Neural cell (in vitro differentiated cells): ENCODE results near the gene BUD23. TPM values are rescaled to one million over a fixed set of nuclear protein-coding genes. Genes with fewer than 3 reads are reported as not detected.

ENCODE experiments used
- H2AFZ ChIP-seq: fragments of 200-600, 300-800 bp; sonication (generic), shearing (Covaris generic); 2 replicates; pipeline ENCODE4 v1.6.0; 2014; ENCODE audit warnings: low read depth, mild to moderate bottlenecking, antibody characterized with exemption, low read length, moderate library complexity
- H3F3A ChIP-seq: fragments of 200-600 bp; shearing (Covaris generic); 2 replicates; pipeline ENCODE4 v1.6.1; 2016; ENCODE audit warnings: mild to moderate bottlenecking, moderate library complexity, mixed read lengths, antibody characterized with exemption, low read length; ENCODE audit not compliant: insufficient read depth, poor library complexity, severe bottlenecking
- H3K27ac ChIP-seq: fragments of 200-600, 300-800 bp; sonication (generic), shearing (Covaris generic); 2 replicates; pipeline ENCODE4 v1.5.1; 2014; ENCODE audit warnings: mild to moderate bottlenecking, low read length, moderate library complexity
- H3K27me3 ChIP-seq: fragments of 300-800, 200-600 bp; sonication (generic), shearing (Covaris generic); 2 replicates; pipeline ENCODE4 v1.6.0; 2014; ENCODE audit warnings: mild to moderate bottlenecking, low read depth, low read length, moderate library complexity; ENCODE audit not compliant: insufficient read depth
- H3K36me3 ChIP-seq: fragments of 300-800, 200-600 bp; sonication (generic), shearing (Covaris generic); 2 replicates; pipeline ENCODE4 v1.5.1; 2014; ENCODE audit warnings: mild to moderate bottlenecking, antibody characterized with exemption, low read length, moderate library complexity; ENCODE audit not compliant: insufficient read depth
- H3K4me2 ChIP-seq: fragments of 300-800, 200-600 bp; sonication (generic), shearing (Covaris generic); 2 replicates; pipeline ENCODE4 v1.6.0; 2014; ENCODE audit warnings: mild to moderate bottlenecking, low read length
- H3K4me3 ChIP-seq: fragments of 300-800, 200-600 bp; sonication (generic), shearing (Covaris generic); 2 replicates; pipeline ENCODE4 v1.5.1; 2014; ENCODE audit warnings: mild to moderate bottlenecking, low read length, moderate library complexity
- H3K79me2 ChIP-seq: fragments of 200-600 bp; shearing (Covaris generic); replicated peaks from 2 replicates; pipeline ENCODE4 v1.6.0; 2014; ENCODE audit warnings: mild to moderate bottlenecking, low read length, moderate library complexity; ENCODE audit not compliant: insufficient read depth
- H3K9ac ChIP-seq: fragments of 300-800, 200-600 bp; sonication (generic), shearing (Covaris generic); 2 replicates; pipeline ENCODE4 v1.6.1; 2016; ENCODE audit warnings: mild to moderate bottlenecking, low read length, mixed read lengths
- H3K9me2 ChIP-seq: fragments of 200-600 bp; shearing (Covaris generic); 2 replicates; pipeline ENCODE4 v1.6.1; 2016; ENCODE audit warnings: mild to moderate bottlenecking, low read length, mixed read lengths; ENCODE audit not compliant: insufficient read depth
- H3K9me3 ChIP-seq: fragments of 200-600, 300-800 bp; sonication (generic), shearing (Covaris generic); 2 replicates; pipeline ENCODE4 v1.6.1; 2016; ENCODE audit warnings: mild to moderate bottlenecking, mixed run types, low read length, moderate library complexity, mixed read lengths
- H4K20me1 ChIP-seq: fragments of 200-600 bp; shearing (Covaris generic); 2 replicates; pipeline ENCODE4 v1.6.1; 2016; ENCODE audit warnings: mild to moderate bottlenecking, mixed run types; ENCODE audit not compliant: insufficient read depth
- EZH2 ChIP-seq: fragments of 200-600, 300-800 bp; shearing (Covaris generic), sonication (generic); IDR thresholded peaks from 2 replicates; pipeline ENCODE4 v1.6.1; 2014; ENCODE audit warnings: antibody characterized with exemption, low read length, borderline replicate concordance, mild to moderate bottlenecking; ENCODE audit not compliant: insufficient read depth, poor library complexity, severe bottlenecking
- MXI1 ChIP-seq: fragments of 450-650 bp; conservative IDR thresholded peaks from 2 replicates; pipeline ENCODE4 v1.6.1; 2014; ENCODE audit warnings: antibody characterized with exemption, mild to moderate bottlenecking; ENCODE audit not compliant: poor library complexity, severe bottlenecking
- POLR2AphosphoS5 ChIP-seq: IDR thresholded peaks from 2 replicates; pipeline ENCODE4 v1.6.1; 2012
- REST ChIP-seq: IDR thresholded peaks from 2 replicates; pipeline ENCODE4 v1.6.1; 2012; ENCODE audit warnings: borderline replicate concordance
- SMC3 ChIP-seq: fragments of 450-650 bp; conservative IDR thresholded peaks from 2 replicates; pipeline ENCODE4 v1.6.1; 2014; ENCODE audit warnings: antibody characterized with exemption, mild to moderate bottlenecking, moderate library complexity; ENCODE audit not compliant: poor library complexity
- polyA plus RNA-seq: library from polyadenylated mRNA; depleted of rRNA; stranded (reverse); fragments of >200 nt; gene quantifications from 2 replicates; pipeline ENCODE4 v1.2.3, GENCODE V29; 2014

Gene BUD23
- polyA plus RNA-seq, 1 donor from 2014 or later: 82.9 TPM

- Histone ChIP-seq H4K20me1 (no peaks in the 10 kb centered on the region), H3K27me3 (no peaks in the 10 kb centered on the region), H3F3A (no peaks in the 10 kb centered on the region), H3K36me3 (no peaks in the 10 kb centered on the region), H2AFZ (no peak overlapping the region), H3K4me3 (peak overlapping the region; percentile 81), H3K9ac (peak overlapping the region; percentile 97), H3K79me2 (no peaks in the 10 kb centered on the region), H3K9me2 (no peaks in the 10 kb centered on the region), H3K4me2 (peak overlapping the region; percentile 8), H3K27ac (no peak overlapping the region), H3K9me3 (no peaks in the 10 kb centered on the region)
- TF ChIP-seq MXI1 (no peak), SMC3 (no peak)
Observed at GRCh38 chr7:73737491-73738219, 54.3 kb downstream of the BUD23 start.

- H3K79me2 ChIP-seq: no peaks in the 10 kb centered on the region
Observed at GRCh38 chr7:73738220-73738611, 54.8 kb downstream of the BUD23 start.

More at GRCh38 chr7:73738220-73738611, 54.8 kb downstream of the BUD23 start:
- Histone ChIP-seq H3K9me2 (no peaks in the 10 kb centered on the region), H3K36me3 (no peaks in the 10 kb centered on the region), H3K9me3 (no peaks in the 10 kb centered on the region), H3K27ac (peak overlapping the region; percentile 63), H4K20me1 (no peaks in the 10 kb centered on the region), H3K4me3 (peak overlapping the region; percentile 81), H3K4me2 (peak overlapping the region; percentile 80), H3K9ac (peak overlapping the region; percentile 97), H3K27me3 (no peaks in the 10 kb centered on the region), H2AFZ (peak overlapping the region; percentile 80), H3F3A (no peaks in the 10 kb centered on the region)
- TF ChIP-seq EZH2: no peak
- no peak for TF ChIP-seq REST
- no peak for TF ChIP-seq POLR2AphosphoS5
- TF ChIP-seq SMC3: no peak
